ENCODE measurements around the gene GABRP. TPM values are rescaled to one million over a fixed set of nuclear protein-coding genes. Genes with fewer than 3 reads are reported as not detected.

GABRP gene
- total RNA-seq, 2 donors from 2014 or later: 0.16 TPM; not detected in 1

GRCh38 chr5:170769246-170769645 is 14.3 kb upstream of the GABRP start:
- no peaks in the 10 kb centered on the region for H3K4me1 ChIP-seq
- no peak for TF ChIP-seq CTCF (IDR thresholded peaks at IDR 0.05)

GRCh38 chr5:170769898-170770416 is 13.6 kb upstream of the GABRP start:
- TF ChIP-seq CTCF (IDR thresholded peaks at IDR 0.05): no peak
- no peaks in the 10 kb centered on the region for H3K4me1 ChIP-seq

More at GRCh38 chr5:170769246-170769645, 14.3 kb upstream of the GABRP start:
- no peak for DNase-seq (ENCODE audit: low spot score)
- Histone ChIP-seq H3K4me3 (no peak overlapping the region), H3K27ac (no peak overlapping the region), H3K36me3 (no peaks in the 10 kb centered on the region), H3K9me3 (no peaks in the 10 kb centered on the region), H3K27me3 (no peaks in the 10 kb centered on the region)

DNA sequence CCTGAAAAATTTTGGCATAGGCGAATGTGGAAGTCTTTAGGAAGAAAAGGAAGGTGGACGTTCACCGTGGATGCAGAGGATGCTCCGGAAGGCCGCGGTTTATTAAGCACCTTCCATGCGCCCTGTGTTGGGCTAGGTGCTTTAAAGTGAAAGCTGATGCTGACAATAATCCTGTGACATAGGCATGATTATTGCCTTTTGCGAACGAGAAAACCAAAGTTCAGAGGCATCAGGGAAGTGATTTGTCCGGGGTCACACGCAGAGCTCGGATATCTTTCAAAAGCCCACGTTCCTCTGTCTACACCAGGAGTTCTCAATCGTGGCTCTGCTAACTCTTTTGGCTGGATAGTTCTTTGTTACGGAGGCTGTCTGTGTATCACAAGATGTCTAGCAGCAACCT is 12.0 kb upstream of the GABRP start:
- no peak for TF ChIP-seq CTCF (IDR thresholded peaks at IDR 0.05)
- no peak overlapping the region for H3K27ac ChIP-seq
- DNase-seq (ENCODE audit: low spot score): no peak

More at GRCh38 chr5:170769898-170770416, 13.6 kb upstream of the GABRP start:
- no peak overlapping the region for H3K27ac ChIP-seq
- H3K27me3 ChIP-seq: no peaks in the 10 kb centered on the region
- H3K36me3 ChIP-seq: no peaks in the 10 kb centered on the region
- H3K4me3 ChIP-seq: no peak overlapping the region
- no peaks in the 10 kb centered on the region for H3K9me3 ChIP-seq
- DNase-seq (ENCODE audit: low spot score): no peak

GRCh38 chr5:170773024-170773985 is 10.2 kb upstream of the GABRP start:
- Histone ChIP-seq H3K36me3 (no peaks in the 10 kb centered on the region), H3K9me3 (no peaks in the 10 kb centered on the region), H3K27ac (no peak overlapping the region), H3K27me3 (no peaks in the 10 kb centered on the region), H3K4me1 (no peaks in the 10 kb centered on the region), H3K4me3 (no peak overlapping the region)
- DNase-seq (ENCODE audit: low spot score): no peak
- TF ChIP-seq CTCF (IDR thresholded peaks at IDR 0.05): no peak

More for the DNA sequence above, 12.0 kb upstream of the GABRP start:
- Histone ChIP-seq H3K9me3 (no peaks in the 10 kb centered on the region), H3K4me1 (no peaks in the 10 kb centered on the region), H3K4me3 (no peak overlapping the region), H3K27me3 (no peaks in the 10 kb centered on the region), H3K36me3 (no peaks in the 10 kb centered on the region)

DNA sequence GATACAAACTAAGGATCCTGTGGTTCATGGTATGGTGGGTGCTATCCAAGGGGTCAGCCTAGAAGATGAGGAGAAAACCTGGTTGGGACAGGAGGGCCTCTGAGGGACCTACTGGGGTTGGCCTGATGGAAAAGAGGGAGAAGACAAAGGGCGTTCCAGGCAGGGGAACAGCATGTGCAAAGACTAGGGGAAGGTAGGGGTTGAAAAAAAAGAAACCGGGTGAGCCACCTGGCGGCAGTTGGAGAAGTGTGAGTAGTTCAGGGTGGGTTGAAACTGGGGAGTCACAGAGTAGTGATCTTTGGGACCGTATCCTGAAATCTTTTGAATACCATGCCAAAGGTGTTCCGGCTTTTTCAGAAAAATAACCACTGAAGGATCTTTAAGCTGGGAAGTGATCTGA is 8.7 kb upstream of the GABRP start:
- Histone ChIP-seq H3K9me3 (no peaks in the 10 kb centered on the region), H3K27ac (no peak overlapping the region), H3K4me3 (no peak overlapping the region), H3K36me3 (no peaks in the 10 kb centered on the region), H3K27me3 (no peaks in the 10 kb centered on the region), H3K4me1 (no peaks in the 10 kb centered on the region)
- DNase-seq (ENCODE audit: low spot score): no peak
- no peak for TF ChIP-seq CTCF (IDR thresholded peaks at IDR 0.05)
